WTC11 (cell line): Measurements from ENCODE around the gene RNF149.
"Not testable (repeated sequence)": the region's sequence is repeated elsewhere in the genome, so short reads cannot be mapped to it uniquely, and the experiment has no call there.

ENCODE experiments used
- ATF2 ChIP-seq: sonication (generic); formaldehyde crosslinking; IDR thresholded peaks from 2 replicates; pipeline ENCODE4 v1.8.1; 2022; ENCODE audit warnings: low read depth, missing genetic modification reagents, borderline replicate concordance
- CTCF ChIP-seq: fragments of 200-600 bp; IDR thresholded peaks from 2 replicates; pipeline ENCODE4 v1.8.0; 2022; ENCODE audit warnings: antibody characterized with exemption
- FOXP1 ChIP-seq: sonication (generic); formaldehyde crosslinking; IDR thresholded peaks from 2 replicates; pipeline ENCODE4 v1.8.0; 2022; ENCODE audit warnings: missing genetic modification reagents, mild to moderate bottlenecking, moderate library complexity, borderline replicate concordance
- HMGXB4 ChIP-seq: sonication (generic); formaldehyde crosslinking; IDR thresholded peaks from 2 replicates; pipeline ENCODE4 v1.8.1; 2023; ENCODE audit warnings: mild to moderate bottlenecking, moderate library complexity, missing genetic modification reagents
- NR2C2 ChIP-seq: sonication (generic); formaldehyde crosslinking; IDR thresholded peaks from 2 replicates; pipeline ENCODE4 v1.8.0; 2022; ENCODE audit warnings: mild to moderate bottlenecking, missing genetic modification reagents
- NR3C1 ChIP-seq: sonication (generic); formaldehyde crosslinking; conservative IDR thresholded peaks from 2 replicates; pipeline ENCODE4 v1.8.1; 2023; ENCODE audit warnings: low read depth, mild to moderate bottlenecking, missing genetic modification reagents
- SMAD3 ChIP-seq: sonication (generic); formaldehyde crosslinking; IDR thresholded peaks from 2 replicates; pipeline ENCODE4 v1.8.0; 2022; ENCODE audit warnings: missing genetic modification reagents, mild to moderate bottlenecking, borderline replicate concordance
- TEAD4 ChIP-seq: sonication (generic); formaldehyde crosslinking; IDR thresholded peaks from 2 replicates; pipeline ENCODE4 v1.8.0; 2022; ENCODE audit warnings: mild to moderate bottlenecking, missing genetic modification reagents
- TF ChIP-seq, protein P1 (sequence below): sonication (generic); formaldehyde crosslinking; IDR thresholded peaks from 2 replicates; pipeline ENCODE4 v1.8.1; 2023; ENCODE audit warnings: mild to moderate bottlenecking, missing genetic modification reagents, borderline replicate concordance
- TF ChIP-seq, protein P2 (sequence below): sonication (generic); formaldehyde crosslinking; IDR thresholded peaks from 2 replicates; pipeline ENCODE4 v1.8.0; 2022; ENCODE audit warnings: mild to moderate bottlenecking, missing genetic modification reagents
- TF ChIP-seq, protein P3 (sequence below): sonication (generic); formaldehyde crosslinking; IDR thresholded peaks from 2 replicates; pipeline ENCODE4 v1.8.1; 2022; ENCODE audit warnings: low read depth, mild to moderate bottlenecking, moderate library complexity, missing genetic modification reagents, borderline replicate concordance
- TF ChIP-seq, protein P4 (sequence below): sonication (generic); formaldehyde crosslinking; conservative IDR thresholded peaks from 2 replicates; pipeline ENCODE4 v1.8.1; 2022; ENCODE audit warnings: mild to moderate bottlenecking, missing genetic modification reagents

DNA sequence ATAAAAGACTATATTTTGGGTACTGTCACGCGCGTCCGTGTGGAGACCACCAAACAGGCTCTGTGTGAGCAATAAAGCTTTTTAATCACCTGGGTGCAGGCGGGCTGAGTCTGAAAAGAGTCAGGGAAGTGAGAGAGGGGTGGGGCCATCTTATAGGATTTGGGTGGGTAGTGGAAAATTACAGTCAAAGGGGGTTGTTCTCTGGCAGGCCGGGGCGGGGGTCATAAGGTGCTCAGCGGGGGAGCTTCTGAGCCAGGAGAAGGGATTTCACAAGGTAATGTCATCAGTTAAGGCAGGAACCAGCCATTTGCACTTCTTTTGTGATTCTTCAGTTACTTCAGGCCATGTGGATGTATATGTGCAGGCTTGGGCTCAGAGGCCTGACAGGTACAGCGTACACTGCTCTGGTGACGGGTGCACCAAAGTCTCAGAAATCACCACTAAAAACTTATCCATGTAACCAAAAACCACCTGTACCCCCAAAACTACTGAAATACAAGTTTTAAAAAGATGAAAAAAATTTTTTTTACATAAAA lies 57.2 kb downstream of the RNF149 start:
- not testable (repeated sequence) for TF ChIP-seq CTCF; FOXP1 (CRISPR knock-in tag); TEAD4 (CRISPR knock-in tag); NR2C2 (CRISPR knock-in tag); NR3C1 (CRISPR knock-in tag); HMGXB4 (CRISPR knock-in tag); ATF2 (CRISPR knock-in tag); SMAD3
- TF ChIP-seq, protein P1, sequence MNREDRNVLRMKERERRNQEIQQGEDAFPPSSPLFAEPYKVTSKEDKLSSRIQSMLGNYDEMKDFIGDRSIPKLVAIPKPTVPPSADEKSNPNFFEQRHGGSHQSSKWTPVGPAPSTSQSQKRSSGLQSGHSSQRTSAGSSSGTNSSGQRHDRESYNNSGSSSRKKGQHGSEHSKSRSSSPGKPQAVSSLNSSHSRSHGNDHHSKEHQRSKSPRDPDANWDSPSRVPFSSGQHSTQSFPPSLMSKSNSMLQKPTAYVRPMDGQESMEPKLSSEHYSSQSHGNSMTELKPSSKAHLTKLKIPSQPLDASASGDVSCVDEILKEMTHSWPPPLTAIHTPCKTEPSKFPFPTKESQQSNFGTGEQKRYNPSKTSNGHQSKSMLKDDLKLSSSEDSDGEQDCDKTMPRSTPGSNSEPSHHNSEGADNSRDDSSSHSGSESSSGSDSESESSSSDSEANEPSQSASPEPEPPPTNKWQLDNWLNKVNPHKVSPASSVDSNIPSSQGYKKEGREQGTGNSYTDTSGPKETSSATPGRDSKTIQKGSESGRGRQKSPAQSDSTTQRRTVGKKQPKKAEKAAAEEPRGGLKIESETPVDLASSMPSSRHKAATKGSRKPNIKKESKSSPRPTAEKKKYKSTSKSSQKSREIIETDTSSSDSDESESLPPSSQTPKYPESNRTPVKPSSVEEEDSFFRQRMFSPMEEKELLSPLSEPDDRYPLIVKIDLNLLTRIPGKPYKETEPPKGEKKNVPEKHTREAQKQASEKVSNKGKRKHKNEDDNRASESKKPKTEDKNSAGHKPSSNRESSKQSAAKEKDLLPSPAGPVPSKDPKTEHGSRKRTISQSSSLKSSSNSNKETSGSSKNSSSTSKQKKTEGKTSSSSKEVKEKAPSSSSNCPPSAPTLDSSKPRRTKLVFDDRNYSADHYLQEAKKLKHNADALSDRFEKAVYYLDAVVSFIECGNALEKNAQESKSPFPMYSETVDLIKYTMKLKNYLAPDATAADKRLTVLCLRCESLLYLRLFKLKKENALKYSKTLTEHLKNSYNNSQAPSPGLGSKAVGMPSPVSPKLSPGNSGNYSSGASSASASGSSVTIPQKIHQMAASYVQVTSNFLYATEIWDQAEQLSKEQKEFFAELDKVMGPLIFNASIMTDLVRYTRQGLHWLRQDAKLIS, result not testable (repeated sequence)
- TF ChIP-seq, protein P2, sequence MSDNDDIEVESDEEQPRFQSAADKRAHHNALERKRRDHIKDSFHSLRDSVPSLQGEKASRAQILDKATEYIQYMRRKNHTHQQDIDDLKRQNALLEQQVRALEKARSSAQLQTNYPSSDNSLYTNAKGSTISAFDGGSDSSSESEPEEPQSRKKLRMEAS (CRISPR knock-in tag), result not testable (repeated sequence)
- TF ChIP-seq, protein P3, sequence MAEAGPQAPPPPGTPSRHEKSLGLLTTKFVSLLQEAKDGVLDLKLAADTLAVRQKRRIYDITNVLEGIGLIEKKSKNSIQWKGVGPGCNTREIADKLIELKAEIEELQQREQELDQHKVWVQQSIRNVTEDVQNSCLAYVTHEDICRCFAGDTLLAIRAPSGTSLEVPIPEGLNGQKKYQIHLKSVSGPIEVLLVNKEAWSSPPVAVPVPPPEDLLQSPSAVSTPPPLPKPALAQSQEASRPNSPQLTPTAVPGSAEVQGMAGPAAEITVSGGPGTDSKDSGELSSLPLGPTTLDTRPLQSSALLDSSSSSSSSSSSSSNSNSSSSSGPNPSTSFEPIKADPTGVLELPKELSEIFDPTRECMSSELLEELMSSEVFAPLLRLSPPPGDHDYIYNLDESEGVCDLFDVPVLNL (CRISPR knock-in tag), result not testable (repeated sequence)
- TF ChIP-seq, protein P4, sequence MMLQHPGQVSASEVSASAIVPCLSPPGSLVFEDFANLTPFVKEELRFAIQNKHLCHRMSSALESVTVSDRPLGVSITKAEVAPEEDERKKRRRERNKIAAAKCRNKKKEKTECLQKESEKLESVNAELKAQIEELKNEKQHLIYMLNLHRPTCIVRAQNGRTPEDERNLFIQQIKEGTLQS (CRISPR knock-in tag), result not testable (repeated sequence)
